Measurements from ENCODE around the gene PLD2.

The PLD2 gene

GRCh38 chr17:4806777-4807604, at the start of gene PLD2:
Gene PLD2 (plus strand): TSS chr17:4807152. CDS start chr17:4807773, 621 bp downstream.
- DNase-seq (ENCODE audit: low read depth in 3 of 3) = peak; percentile 70 to 91 (median 72)

- no peak for DNase-seq (ENCODE audit: low read depth in 3 of 3)
These were observed 47.1 kb upstream of the PLD2 start for GRCh38 chr17:4759776-4760236.

GRCh38 chr17:4764595-4764994, 42.4 kb upstream of the PLD2 start:
- DNase-seq (ENCODE audit: low read depth in 3 of 3) = no peak

GRCh38 chr17:4766201-4766600, 40.8 kb upstream of the PLD2 start:
- DNase-seq (ENCODE audit: low read depth in 3 of 3) = no peak

- DNase-seq (ENCODE audit: low read depth in 3 of 3) = no peak
These were observed 40.2 kb upstream of the PLD2 start for GRCh38 chr17:4766723-4767122.

GRCh38 chr17:4768298-4768697, 38.7 kb upstream of the PLD2 start:
- DNase-seq (ENCODE audit: low read depth in 3 of 3) = no peak

- no peak for DNase-seq (ENCODE audit: low read depth in 3 of 3)
These were observed 37.3 kb upstream of the PLD2 start for GRCh38 chr17:4769628-4770027.

- no peak for DNase-seq (ENCODE audit: low read depth in 3 of 3)
These were observed 35.3 kb upstream of the PLD2 start, which contains the start of gene TM4SF5 for GRCh38 chr17:4771519-4772234. Gene TM4SF5 (plus strand): TSS chr17:4771886. CDS start chr17:4771923, 37 bp downstream.

GRCh38 chr17:4772235-4772613, 34.7 kb upstream of the PLD2 start:
- no peak for DNase-seq (ENCODE audit: low read depth in 3 of 3)

GRCh38 chr17:4777969-4778760, 28.8 kb upstream of the PLD2 start:
- no peak for DNase-seq (ENCODE audit: low read depth in 3 of 3)

- no peak for DNase-seq (ENCODE audit: low read depth in 3 of 3)
These were observed 26.5 kb upstream of the PLD2 start for GRCh38 chr17:4780325-4780955.

- DNase-seq (ENCODE audit: low read depth in 3 of 3) = no peak
These were observed 24.3 kb upstream of the PLD2 start for GRCh38 chr17:4782652-4783051.

GRCh38 chr17:4785311-4786105, 21.4 kb upstream of the PLD2 start:
- no peak for DNase-seq (ENCODE audit: low read depth in 3 of 3)

- no peak for DNase-seq (ENCODE audit: low read depth in 3 of 3)
These were observed 20.8 kb upstream of the PLD2 start, which contains the start of gene VMO1 for GRCh38 chr17:4786106-4786511. Gene VMO1 (minus strand): TSS chr17:4786364. CDS start chr17:4786352, 12 bp downstream.

- DNase-seq (ENCODE audit: low read depth in 3 of 3) = no peak
These were observed 20.4 kb upstream of the PLD2 start for GRCh38 chr17:4786516-4786915.

- DNase-seq (ENCODE audit: low read depth in 3 of 3) = no peak
These were observed 18.7 kb upstream of the PLD2 start for GRCh38 chr17:4788159-4788806.

- DNase-seq (ENCODE audit: low read depth in 3 of 3) = no peak
These were observed 17.9 kb upstream of the PLD2 start, which contains the start of gene GLTPD2 for GRCh38 chr17:4788807-4789700. Gene GLTPD2 (plus strand): TSS chr17:4788964. CDS start chr17:4789012, 48 bp downstream.

GRCh38 chr17:4789701-4789950, 17.3 kb upstream of the PLD2 start:
- DNase-seq (ENCODE audit: low read depth in 3 of 3) = no peak
